ENCODE results near the gene FDPS. TPM values are rescaled to one million over a fixed set of nuclear protein-coding genes. Genes with fewer than 3 reads are reported as not detected.

Gene FDPS
- total and polyA plus RNA-seq, 2 donors (not counting 3 experiments of a cell fraction or from before 2014, with no cell fraction given), result 630 to 646 TPM

DNA sequence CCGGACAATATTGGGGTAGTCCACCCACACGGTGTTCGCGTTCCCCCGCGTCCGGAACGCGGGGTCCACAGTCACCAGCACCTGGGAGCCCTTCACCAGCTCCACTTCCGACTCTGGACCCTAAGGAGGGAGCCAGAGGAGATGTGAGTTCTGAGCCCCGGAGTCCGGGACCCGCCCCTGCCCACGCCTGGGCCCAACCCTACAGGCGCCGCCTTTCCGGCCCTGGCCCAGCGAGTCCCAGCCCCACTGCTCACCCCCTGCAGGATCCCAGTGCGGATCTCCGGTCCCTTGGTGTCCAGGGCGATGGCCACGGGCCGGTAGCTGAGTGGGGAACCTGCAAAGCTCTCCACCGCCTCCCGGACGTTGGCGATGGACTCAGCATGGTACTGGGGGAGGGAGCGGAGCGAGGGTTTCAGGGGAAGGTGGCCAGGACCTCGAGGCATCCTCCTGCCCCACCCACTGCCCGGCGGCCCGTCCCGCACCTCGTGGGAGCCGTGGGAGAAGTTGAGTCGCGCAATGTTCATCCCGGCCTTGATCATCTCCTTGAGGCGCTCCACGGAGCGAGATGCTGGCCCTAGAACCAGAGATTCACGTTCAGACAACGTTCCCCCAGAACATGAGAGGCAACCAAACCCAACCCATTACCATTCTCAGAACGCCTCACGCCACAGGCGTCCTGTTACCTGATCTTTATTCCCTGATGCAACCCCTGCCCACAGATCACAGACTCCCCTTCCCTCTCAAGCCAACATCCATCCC lies 13.3 kb upstream of the FDPS start:
- no peak for TF ChIP-seq FOS (IDR thresholded peaks at IDR 0.05; ENCODE audit: borderline replicate concordance, insufficient read depth, low read length)
- TF ChIP-seq EZH2 (IDR thresholded peaks at IDR 0.05; ENCODE audit: borderline replicate concordance, low read depth, low read length, severe bottlenecking), result peak; percentile 91
- H3K36me3 ChIP-seq (ENCODE audit: control insufficient read depth in 2 of 2, extremely low read depth in 1 of 2, insufficient read depth in 2 of 2, low read length in 2 of 2), result no peaks in the 10 kb centered on the region
- H4K20me1 ChIP-seq (replicated peaks; ENCODE audit: control insufficient read depth, extremely low read depth, insufficient read depth, low read length), result no peaks in the 10 kb centered on the region
- H3K4me2 ChIP-seq (ENCODE audit: insufficient read depth, low read length), result no peak overlapping the region
- no peak overlapping the region for H3K4me3 ChIP-seq (replicated peaks in 1 of 3; ENCODE audit: insufficient read depth in 1 of 3, low read depth in 1 of 3, low read length in 3 of 3)
- H2AFZ ChIP-seq (ENCODE audit: low read depth, low read length), result no peak overlapping the region
- no peaks in the 10 kb centered on the region for H3K9me3 ChIP-seq (replicated peaks; ENCODE audit: control insufficient read depth, insufficient read depth, low read length)
- H3K79me2 ChIP-seq (ENCODE audit: control insufficient read depth, insufficient read depth, low read length), result no peaks in the 10 kb centered on the region
- H3K27me3 ChIP-seq (ENCODE audit: control insufficient read depth in 2 of 2, insufficient read depth in 2 of 2, low read length in 2 of 2), result peaks cover 36 to 40% of the 10 kb centered on the region in 2 experiments
- DNase-seq (ENCODE audit: low read depth, low spot score) (no peak), FAIRE-seq (no peak)
- ChIA-PET POLR2A (no interaction called here), CTCF (interaction anchor here (1.2 kb wide), 1 partner anchor 9 kb away, joined by 3 read pairs; no protein-coding TSS in a partner anchor)
- BruUV-seq (replicated peaks), result no TSS peak
- intact Hi-C loops (cut with micrococcal nuclease), result no loop called here
- no peaks in the 10 kb centered on the region for H3K4me1 ChIP-seq (ENCODE audit: control insufficient read depth, extremely low read depth, insufficient read depth, low read length)
- no peak overlapping the region for H3K27ac ChIP-seq (ENCODE audit: insufficient read depth, low read depth, low read length)
- H3K9me1 ChIP-seq (replicated peaks; ENCODE audit: control insufficient read depth, extremely low read depth, insufficient read depth, low read length), result no peaks in the 10 kb centered on the region
- dilution Hi-C loops (cut with MboI; ENCODE audit: extremely low pct_ligation_motif_present, low sequenced_read_pairs), result no loop called here
- no peak overlapping the region for H3K9ac ChIP-seq (replicated peaks; ENCODE audit: extremely low read depth, insufficient read depth, low read length)

DNA sequence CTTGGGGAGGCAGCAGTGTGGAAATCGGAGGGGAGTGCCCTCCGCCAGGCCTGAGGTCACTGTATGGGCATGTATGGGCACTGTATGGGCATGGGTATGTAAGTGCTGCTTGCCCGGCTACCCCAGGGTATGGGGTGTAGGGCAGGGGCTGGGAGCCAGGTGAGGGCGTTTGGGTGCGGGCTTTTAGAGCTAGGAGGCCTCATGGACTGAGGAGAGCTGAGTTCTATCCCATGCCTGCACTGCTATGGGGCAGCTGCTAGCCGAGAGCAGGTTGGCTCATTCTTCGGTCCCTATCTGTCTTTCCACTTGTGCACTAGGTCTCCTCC lies 12.8 kb upstream of the FDPS start:
- no peaks in the 10 kb centered on the region for H4K20me1 ChIP-seq (replicated peaks; ENCODE audit: control insufficient read depth, extremely low read depth, insufficient read depth, low read length)
- peaks cover 36 to 40% of the 10 kb centered on the region in 2 experiments for H3K27me3 ChIP-seq (ENCODE audit: control insufficient read depth in 2 of 2, insufficient read depth in 2 of 2, low read length in 2 of 2)
- H3K4me2 ChIP-seq (ENCODE audit: insufficient read depth, low read length), result no peak overlapping the region
- no peak for DNase-seq (ENCODE audit: low read depth, low spot score)
- dilution Hi-C loops (cut with MboI; ENCODE audit: extremely low pct_ligation_motif_present, low sequenced_read_pairs) (no loop called here), intact Hi-C loops (cut with micrococcal nuclease) (no loop called here)
- POLR2A ChIA-PET, result no interaction called here
- no peak overlapping the region for H3K9ac ChIP-seq (replicated peaks; ENCODE audit: extremely low read depth, insufficient read depth, low read length)
- H3K9me1 ChIP-seq (replicated peaks; ENCODE audit: control insufficient read depth, extremely low read depth, insufficient read depth, low read length), result no peaks in the 10 kb centered on the region
- H3K79me2 ChIP-seq (ENCODE audit: control insufficient read depth, insufficient read depth, low read length), result no peaks in the 10 kb centered on the region
- no peak for FAIRE-seq
- no peaks in the 10 kb centered on the region for H3K36me3 ChIP-seq (ENCODE audit: control insufficient read depth in 2 of 2, extremely low read depth in 1 of 2, insufficient read depth in 2 of 2, low read length in 2 of 2)
- TF ChIP-seq POLR2AphosphoS5 (IDR thresholded peaks at IDR 0.05; ENCODE audit: insufficient read depth, low read depth, low read length), result no peak
- TF ChIP-seq GATA2 (IDR thresholded peaks at IDR 0.05; ENCODE audit: insufficient read depth, insufficient read length, low read depth, low read length), result no peak
- no peak for TF ChIP-seq POLR2A (IDR thresholded peaks at IDR 0.05; ENCODE audit: low read depth, low read length)
- TF ChIP-seq, protein P1, sequence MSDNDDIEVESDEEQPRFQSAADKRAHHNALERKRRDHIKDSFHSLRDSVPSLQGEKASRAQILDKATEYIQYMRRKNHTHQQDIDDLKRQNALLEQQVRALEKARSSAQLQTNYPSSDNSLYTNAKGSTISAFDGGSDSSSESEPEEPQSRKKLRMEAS (IDR thresholded peaks at IDR 0.05; ENCODE audit: insufficient read depth, insufficient read length), result no peak
- no peak for TF ChIP-seq JUN (IDR thresholded peaks at IDR 0.05; ENCODE audit: borderline replicate concordance, insufficient read depth, insufficient read length, low read depth)
- TF ChIP-seq EZH2 (IDR thresholded peaks at IDR 0.05; ENCODE audit: borderline replicate concordance, low read depth, low read length, severe bottlenecking), result no peak
- TF ChIP-seq MYC (IDR thresholded peaks at IDR 0.05; ENCODE audit: low read depth, low read length), result no peak
- TF ChIP-seq FOS (IDR thresholded peaks at IDR 0.05; ENCODE audit: borderline replicate concordance, insufficient read depth, low read length), result no peak
- CTCF ChIA-PET, result interaction anchor here (1.2 kb wide), 1 partner anchor 10 kb away, joined by 3 read pairs; no protein-coding TSS in a partner anchor
- no peak overlapping the region for H3K4me3 ChIP-seq (replicated peaks in 1 of 3; ENCODE audit: insufficient read depth in 1 of 3, low read depth in 1 of 3, low read length in 3 of 3)
- no peak overlapping the region for H2AFZ ChIP-seq (ENCODE audit: low read depth, low read length)
- BruUV-seq (replicated peaks), result no TSS peak
- H3K9me3 ChIP-seq (replicated peaks; ENCODE audit: control insufficient read depth, insufficient read depth, low read length), result no peaks in the 10 kb centered on the region
- no peak overlapping the region for H3K27ac ChIP-seq (ENCODE audit: insufficient read depth, low read depth, low read length)
- H3K4me1 ChIP-seq (ENCODE audit: control insufficient read depth, extremely low read depth, insufficient read depth, low read length), result no peaks in the 10 kb centered on the region

Data from endothelial cell of umbilical vein (primary cell).